GM18502 (cell line): ENCODE data around the gene AFF2.
A peak's percentile ranks its signal among the peaks of the same experiment; 100 is the strongest.

Source experiments
- ATAC-seq: cut with Tn5 transposase; IDR thresholded peaks from one replicate; pipeline ENCODE4 v1.9.1; 2021; ENCODE audit warnings: mild to moderate bottlenecking; ENCODE audit not compliant: unreplicated experiment, poor library complexity

Gene AFF2

DNA sequence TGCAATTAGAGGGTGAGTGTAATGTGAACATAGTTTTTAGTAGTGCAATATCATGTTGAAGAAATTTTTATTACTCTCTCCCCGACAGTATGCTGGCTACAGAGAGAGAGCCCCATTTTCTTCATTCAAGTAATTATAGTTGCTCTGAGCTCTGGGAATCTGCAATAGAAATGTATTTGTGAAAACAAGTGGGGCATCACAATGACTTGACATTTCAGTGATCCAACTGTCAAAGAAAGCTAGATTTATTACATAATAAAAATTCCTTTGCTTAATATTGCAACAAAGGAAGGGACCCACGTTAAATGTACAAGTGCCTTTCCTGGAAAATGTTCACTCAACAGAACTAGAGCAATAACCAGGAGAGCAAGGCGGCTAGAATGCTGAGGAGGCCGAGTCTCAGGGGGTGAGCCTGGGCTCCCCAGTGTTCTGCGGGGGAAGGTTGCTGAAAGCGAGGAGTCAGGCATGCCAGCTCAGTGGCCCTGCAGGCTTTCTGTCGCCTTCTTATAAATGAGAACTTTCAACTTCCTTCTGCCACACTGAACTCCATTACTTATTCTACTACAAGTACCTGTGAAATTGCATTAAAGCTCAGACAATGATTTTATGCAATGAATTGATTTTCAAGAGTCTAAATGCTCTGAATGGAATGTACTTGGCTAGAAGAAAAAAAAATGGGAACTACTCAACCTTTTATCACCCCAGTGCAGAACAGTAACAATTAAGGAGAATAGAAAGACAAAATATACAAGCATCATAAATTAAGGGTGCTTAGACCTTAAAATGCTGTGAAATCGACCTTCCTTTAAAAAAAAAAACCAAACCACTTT lies 476.4 kb downstream of the AFF2 start:
- ATAC-seq: no peak

DNA sequence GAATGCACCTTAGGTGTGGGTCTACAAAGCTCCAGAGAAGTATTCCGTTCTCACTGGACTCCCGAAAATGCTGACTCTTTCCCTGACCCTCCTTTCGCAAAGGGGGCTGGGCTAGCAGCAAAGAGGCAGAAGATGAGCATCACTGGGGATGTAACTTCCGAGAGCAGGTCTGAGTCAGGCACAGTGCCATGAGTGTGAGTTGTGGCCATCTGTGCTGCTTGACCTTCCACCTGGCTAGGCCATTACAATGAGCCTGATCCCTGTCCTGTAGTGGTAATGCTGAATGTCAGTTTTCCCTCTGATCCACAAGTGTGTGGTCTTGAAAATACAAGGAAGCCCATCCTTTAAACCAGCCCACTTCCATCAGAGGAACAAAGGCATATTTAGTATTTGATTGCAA lies 479.4 kb downstream of the AFF2 start:
- no peak for ATAC-seq

DNA sequence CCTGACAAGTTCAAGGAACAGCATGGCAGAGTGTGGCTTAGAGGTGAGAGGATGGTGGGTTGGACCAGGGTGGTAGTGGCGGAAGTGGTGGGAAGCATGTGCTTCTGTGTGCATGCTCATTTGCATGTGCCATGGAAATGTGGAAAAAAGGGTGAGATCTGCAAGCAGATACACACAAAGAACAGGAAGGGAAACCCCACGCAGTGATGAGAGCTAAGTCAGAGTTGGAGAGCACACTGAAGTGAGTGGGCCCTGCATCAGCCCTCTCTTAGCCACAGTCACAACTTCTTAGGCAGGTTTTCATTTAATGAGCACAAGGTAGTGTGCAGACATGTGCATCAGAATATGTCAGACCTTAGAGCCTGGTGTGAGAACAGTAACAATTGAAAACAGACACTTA lies 483.8 kb downstream of the AFF2 start:
- ATAC-seq: peak; percentile 87

DNA sequence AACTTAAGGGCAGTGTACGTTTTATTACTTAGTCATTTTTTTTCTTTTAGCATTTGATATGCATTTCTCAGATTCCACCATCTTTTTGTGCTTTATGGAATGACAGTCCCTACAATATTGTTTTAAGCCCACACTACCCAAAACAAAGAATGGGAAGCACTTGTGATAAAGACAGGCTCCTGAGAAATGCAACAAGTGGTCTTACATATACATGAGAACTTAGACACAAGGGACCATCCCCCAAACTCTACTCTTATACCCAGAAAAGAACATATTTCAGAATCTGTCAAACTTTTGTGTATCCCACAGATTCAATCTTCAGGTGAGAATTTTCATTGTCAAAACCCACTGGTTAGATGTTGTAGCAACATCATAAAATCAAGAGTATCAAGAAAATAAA lies 491.1 kb downstream of the AFF2 start:
- no peak for ATAC-seq

DNA sequence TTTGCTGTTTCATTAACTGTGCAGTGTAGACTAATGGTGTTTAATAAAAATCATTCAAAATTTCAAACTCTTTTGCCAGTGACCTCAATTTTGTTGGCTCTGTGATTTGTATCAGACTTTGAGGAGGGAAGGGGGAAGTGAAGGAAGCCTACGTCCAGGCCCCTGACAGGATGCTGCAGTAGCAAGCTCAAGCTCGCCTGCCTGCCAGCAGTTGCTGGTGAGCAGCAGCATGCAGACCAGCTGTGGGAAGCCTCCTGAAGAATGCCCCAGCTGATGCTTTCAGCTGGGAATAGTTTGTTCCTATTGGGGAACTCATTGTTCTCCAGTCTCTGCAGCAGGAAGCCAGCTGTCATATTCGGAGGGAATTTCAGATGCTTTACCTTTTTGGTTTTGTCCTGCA lies 495.2 kb downstream of the AFF2 start:
- ATAC-seq: no peak

DNA sequence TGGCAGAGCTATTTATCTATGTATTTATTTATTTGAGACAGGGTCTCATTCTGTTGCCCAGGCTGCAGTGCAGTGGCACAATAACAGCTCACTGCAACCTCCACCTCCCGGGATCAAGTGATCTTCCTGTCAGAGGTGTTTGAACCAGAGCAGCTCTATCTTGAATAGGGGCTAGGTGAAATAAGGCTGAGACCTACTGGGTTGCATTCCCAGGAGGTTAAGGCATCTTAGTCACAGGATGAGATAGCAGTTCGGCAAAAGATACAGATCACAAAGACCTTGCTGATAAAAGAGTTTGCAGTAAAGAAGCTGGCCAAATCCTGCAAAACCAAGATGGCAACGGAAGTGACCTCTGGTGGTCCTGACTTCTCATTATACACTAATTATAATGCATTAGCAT lies 501.9 kb downstream of the AFF2 start:
- no peak for ATAC-seq

DNA sequence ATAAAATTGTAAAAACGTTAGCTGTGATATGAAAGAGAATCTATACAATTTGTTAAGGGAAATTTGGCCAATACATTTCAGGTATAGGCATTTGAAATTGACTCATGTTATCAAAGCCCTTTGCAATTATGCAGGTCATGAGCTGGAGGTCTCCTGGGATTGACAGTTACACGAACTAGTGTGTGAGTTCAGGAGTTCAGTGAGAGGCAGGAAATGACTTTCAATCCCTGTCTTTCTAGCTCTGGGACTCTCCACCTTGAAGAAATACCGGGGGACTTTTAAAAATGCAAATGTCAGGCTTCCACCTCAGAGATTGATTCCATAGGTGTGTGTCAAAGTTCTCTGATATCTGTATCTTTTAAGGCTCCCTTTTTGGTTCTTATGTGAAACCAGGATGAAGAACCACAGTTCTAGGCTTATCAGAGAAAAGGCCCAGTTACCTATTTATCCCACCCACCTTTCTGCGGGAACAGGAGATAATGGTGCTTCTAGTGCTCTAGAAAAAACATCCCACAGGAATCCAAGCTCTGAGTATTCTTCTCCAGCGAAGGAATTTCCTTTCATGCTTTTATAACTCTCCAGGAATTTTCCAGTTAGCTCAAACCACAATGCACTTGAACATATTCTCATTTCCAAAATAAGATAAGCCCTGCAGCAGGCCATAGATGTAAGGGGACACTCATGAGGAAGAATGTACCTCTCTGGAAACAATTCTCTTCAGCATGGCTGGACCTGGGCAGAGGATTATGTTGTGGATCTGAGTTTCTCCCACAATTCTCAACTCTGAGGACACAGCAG lies 503.6 kb downstream of the AFF2 start:
- peak; percentile 63 for ATAC-seq

DNA sequence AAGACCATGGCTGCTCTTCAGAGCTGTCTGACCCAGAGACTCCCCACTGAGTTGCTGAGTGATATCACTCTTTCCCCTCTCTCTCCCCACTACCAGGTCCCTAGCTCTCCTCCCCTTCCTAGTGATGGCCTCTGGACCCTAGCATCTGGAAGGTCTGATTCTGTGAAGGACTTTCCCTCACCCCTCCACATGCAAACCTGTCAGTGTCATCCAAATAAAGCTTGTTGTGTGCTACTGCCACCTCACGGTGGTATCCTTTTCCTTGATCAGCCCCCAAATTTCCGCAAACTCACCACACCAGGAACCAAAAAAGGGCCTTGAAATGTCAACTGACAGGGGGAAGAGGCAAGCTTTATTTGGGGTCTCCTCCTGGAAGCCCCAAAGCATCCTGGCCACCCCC lies 504.5 kb downstream of the AFF2 start:
- no peak for ATAC-seq

DNA sequence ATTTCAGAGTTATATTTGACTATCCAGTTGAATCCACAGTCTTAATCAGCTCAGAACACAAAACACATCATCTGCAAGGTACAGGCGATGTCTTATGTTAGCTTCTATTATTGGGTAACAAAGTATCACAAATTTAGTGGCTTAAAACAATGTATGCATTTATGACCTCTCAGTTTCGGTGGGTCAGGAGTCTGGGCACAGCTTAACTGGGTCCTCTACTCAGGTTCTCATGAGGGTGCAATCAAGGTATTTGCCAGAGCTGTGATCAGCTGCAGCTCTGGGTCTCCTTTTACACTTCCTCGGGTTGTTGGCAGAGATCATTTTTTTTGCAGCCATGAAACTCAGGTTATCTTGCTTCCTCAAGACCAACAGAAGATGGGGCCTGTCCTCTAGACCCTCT lies 505.8 kb downstream of the AFF2 start:
- no peak for ATAC-seq

DNA sequence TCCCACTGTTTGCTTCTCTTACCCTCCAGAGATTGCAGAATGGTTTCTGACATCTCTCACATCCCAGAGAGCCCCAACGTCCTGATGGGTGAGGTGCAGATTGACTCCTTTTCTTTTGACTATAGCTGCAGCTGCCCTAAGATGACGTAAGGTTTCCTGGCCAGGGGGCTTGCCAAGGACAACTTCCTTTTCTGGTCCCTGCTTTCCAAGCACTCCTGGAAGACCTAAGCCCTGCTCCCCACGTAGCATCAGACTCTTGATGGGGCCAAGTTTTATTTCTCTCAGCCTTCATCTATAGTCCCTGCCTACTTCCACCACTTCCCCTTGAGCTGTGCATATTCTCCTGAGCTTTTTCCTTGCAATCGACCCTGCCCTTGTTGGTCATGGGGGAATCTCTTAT lies 507.0 kb downstream of the AFF2 start:
- ATAC-seq: no peak

DNA sequence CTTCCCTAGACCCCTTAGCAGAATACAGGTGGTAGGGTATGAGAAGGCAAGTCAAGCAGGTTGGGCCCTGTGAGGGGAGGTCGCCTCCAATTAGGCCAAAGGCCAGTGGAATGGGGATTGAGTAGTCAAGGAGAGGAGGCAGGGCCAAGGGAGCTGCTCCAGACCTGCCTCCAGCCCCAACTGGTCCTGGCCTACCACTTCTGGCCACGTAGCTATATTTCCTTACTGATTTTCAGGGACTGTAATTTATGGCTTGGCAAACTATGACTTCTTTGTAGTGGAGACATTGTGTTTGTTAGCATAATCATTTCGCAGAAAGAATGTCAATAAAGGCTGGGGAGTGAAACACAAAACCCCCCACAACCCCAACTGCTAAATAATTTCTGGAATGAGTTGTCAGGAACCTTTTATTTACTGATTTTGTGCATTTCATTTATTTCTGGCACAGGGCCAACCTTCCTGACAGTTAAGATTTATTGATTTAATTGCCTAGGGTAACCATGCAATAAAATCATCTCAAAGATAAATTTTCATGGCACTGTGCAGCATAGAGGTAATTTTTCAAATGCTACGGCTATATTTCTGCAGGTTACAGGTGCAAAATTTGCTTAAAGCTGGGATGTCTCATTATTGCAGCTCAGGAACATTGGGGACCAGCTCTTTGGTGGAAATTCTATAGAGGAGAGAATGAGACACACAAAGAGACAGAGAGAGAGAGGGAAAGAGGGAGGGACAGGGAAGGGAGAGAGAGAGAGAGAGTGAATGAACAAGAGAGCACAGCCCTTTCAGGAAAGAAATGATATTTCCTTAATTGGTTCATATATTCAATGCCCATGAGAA lies 509.8 kb downstream of the AFF2 start:
- no peak for ATAC-seq

DNA sequence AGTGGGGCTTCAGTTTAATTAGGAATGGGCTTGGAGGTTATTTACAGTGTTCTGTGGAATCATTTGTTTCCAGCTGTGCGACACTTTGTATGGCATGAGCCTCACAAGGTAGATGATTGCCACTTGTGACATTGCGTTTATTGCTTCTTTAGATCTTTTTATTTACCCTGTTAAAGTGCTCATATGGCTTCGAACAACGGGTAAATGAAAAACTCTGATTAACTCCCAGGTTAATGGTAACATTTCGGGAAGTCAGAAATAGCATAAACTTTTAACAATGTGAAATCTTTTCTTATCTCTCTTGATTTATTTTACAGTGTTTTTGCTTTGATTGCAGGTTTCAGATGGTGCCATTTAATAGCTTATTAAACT lies 510.4 kb downstream of the AFF2 start:
- ATAC-seq: no peak

DNA sequence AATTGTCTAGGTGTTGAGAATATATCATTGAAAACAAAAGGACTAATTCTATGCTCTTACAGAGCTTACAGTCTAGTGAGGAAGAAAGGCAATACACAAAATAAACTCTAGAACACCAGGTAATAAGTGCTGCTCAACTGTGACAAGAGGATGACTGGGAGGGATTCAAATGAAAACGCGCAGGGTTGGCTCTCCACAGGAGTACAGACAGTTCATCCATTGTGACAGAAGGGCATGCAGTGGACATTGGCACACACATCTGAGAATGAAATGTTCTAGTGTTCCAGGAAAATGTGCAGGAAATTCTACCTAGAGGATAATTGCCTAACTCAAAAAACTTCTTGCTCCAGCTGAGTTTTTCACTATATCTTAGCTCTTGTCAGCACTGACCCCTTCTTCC lies 512.7 kb downstream of the AFF2 start:
- no peak for ATAC-seq

DNA sequence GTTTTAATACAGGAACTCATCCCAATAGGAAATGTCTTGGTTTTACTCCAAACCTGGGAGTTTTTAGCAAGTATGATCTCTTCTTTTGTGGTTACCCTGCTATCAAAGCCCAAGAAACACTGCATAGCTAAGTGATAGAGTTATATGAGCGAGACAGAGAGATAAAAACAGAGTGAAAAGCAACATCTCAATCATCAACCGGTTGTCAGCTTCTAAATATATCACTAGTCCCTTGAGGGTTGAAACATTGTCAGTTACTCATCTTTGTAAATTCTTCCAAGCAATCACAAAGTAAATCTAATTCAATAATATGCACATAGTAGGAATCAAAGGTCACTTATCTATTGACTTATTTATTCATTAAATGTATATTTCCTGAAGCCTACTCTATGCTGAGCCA lies 520.7 kb downstream of the AFF2 start:
- no peak for ATAC-seq

DNA sequence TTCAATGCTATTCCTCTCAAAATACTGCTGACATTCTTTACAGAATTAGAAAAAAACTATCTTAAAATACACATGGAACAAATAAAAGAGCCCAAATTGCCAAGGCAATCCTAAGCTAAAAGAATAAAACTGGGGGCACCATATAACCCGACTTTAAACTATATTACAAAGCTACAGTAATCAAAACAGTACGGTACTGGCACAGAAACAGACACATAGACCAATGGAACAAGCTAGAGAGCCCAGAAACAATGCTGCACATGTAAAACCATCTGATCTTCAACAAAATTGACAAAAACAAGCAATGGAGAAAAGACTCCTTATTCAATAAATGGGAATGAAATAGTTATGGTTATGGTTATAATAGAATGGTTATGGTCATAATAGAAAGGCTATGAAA lies 522.1 kb downstream of the AFF2 start:
- no peak for ATAC-seq

DNA sequence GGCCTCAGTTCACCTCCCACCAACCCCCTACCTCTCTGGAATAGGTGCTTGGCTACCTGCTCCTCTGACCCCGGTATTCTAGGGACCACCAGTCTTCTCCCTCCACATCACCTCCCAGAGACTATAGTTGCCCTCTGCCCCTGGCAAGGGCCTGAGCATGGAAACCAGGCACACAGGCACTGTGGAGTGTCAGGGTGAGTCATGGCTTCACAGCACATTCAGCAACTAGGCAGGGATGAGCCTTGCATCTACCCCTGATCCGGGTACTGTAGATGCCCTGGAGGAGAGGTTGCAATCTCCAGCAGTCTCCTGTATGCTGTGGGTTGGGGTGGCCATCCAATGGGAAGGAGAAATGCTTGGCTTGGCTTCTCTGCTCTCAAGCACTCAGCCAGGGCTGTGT lies 532.0 kb downstream of the AFF2 start:
- ATAC-seq: no peak

DNA sequence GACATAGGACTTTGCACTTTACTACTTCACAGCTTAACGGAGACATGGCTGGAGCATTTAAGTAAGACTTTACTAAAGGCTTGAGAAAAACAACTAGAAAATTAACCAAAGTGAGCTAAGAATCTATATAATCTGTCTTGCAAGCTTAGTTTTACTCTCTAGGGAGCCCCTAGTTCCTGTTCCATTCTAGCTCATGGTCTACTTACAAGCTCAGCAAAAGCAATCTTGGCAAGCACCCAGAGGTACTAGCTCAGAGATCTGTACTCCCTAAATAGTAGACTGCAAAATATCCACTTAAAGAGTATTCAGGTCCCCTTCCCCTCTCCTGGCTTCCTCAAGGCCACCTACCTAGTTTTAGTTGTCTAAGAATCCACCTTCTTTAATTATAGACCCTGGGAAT lies 535.7 kb downstream of the AFF2 start:
- ATAC-seq: no peak

DNA sequence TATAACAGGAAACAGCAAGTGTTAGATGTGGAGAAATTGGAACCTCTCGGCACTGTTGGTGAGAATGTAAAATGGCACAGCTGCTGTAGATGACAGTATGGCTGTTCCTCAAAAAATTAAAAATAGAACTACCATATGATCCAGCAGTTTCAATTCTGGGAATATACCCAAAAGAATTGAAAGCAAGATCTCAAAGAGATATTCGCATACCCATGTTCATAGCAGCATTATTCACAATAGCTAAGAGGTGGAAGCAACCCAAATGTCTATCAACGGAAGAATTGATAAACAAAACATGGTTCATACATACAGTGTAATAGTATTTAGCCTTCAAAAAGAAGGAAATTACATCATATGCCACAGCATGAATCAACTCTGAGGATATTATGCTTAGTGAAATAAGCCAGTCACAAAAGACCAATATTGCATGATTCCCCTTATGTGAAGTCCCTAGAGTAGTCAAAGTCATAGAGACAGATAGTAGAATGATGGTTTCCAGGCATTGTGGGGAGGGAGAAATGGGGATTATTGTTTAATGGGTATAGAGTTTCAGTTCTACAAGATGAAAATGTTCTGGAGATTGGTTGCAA lies 537.0 kb downstream of the AFF2 start:
- no peak for ATAC-seq

DNA sequence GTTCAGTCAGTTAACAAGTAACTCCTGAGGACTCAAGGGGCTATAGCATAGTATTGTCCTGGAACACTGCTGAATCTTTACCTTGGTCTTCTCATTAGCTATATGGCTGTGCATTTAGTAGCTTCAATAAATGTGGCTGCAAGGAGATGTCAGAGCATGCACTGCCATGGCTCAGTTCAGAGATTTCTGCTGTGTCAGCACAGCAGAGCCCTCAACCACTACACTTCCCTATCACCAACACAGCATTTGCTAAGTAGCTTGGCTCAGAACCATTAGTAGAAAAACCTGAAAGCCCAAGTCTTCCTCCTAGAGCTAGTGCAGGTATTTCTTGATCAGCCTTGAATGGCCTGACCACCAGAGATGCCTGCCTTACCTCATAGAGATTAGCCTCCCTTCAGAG lies 538.6 kb downstream of the AFF2 start:
- ATAC-seq: no peak

DNA sequence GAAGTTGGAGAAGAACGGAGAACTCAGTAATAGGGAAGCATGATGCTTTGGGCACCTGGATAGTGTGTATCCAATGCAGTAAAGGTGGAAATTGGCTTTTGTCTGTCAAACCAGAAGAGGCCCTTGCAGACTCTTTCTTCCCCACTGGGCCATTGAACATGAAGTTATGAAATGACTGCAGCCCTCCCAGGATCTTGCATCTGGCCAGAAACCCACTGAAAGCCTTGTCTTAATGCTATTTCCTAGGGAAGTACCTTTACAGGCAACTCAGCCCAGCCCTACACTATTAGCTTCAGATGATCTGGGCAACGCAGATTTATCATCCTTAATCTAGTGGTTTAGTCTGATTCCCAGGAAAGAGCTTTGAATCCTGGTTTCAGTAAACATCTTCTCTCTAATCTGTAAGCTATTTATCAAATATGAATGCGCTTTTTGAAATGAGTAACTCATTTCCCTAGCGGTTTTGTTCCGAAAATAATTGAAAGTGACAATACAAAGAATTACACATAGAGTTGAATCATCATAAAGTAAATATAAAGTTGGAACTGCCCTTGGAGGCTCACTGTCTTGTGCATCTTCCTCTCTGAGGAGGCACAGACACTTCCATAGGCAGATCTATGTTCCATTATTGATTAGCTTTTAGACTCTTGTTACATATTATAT lies 540.6 kb downstream of the AFF2 start:
- ATAC-seq: peak; percentile 66
